CD4-positive, alpha-beta T cell treated with Interleukin-4 for 1 hour (primary cell): ENCODE results near the gene ARHGAP6.

Experiments used
- DNase-seq, 2 donors: peaks; one replicate each; pipeline ENCODE4 v3.0.0-alpha.2; 2020 to 2022

The ARHGAP6 gene

GRCh38 chrX:11421805-11422524 is 243.8 kb downstream of the ARHGAP6 start:
- DNase-seq = no peak

DNA sequence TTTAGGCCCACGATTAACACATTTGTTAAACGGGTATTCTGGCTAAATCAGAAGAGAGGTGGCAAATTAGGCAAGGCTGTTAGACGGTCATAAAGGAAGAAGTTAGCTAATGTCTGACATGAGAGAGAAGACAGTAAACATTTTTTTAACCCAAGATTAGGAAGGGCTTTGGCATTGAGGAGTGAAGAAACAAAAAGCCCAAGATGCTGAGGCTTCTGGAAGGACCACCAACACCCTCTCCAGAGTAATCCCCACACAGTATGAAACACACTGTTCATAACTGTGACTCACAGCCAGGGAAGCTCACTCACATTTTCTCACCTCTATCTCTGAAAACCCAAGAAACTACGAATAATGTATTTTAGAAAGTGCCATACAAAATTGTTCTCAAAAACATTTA is 244.9 kb downstream of the ARHGAP6 start:
- no peak for DNase-seq

DNA sequence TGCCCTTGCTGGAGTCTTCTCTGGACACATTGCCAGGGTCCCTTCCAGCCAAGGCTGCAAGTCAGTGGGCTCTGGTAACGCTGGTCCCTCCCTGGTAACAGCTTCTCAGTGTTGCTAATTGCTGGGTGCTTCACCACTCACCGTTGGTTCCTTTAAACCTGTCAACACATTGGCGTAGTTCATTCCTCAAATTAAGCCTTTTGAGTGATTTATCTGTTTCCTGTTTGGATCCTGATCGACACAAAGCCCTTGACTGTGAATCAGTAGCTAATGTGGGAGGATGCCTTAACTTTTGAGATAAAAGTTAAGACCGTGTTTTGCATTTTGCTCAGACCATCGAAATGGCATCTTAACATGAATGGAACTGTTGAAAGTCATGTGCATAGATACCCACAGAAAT is 246.6 kb downstream of the ARHGAP6 start:
- no peak for DNase-seq

DNA sequence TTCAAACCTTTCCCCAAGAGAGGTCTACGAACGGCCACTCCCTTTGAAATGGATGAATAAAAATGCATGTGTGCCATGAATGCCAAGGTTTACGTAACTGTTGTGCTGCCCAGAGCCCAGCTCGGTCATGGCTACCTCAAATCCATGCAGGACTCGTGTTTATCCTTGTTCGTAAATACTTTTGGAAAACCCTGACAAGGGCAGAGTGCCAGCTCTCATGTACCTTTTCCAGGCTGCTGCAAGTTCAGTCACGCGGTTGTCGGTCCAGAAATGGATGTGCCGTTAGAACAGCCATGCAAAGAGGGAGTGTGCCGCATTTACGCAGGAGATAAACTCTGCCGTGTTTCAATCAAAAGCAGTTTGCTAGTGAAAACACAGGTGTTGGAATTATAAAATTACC is 249.1 kb downstream of the ARHGAP6 start:
- no peak for DNase-seq

GRCh38 chrX:11414091-11414490 is 251.6 kb downstream of the ARHGAP6 start:
- no peak for DNase-seq

- no peak for DNase-seq
These were observed 252.8 kb downstream of the ARHGAP6 start for GRCh38 chrX:11412715-11413623.

DNA sequence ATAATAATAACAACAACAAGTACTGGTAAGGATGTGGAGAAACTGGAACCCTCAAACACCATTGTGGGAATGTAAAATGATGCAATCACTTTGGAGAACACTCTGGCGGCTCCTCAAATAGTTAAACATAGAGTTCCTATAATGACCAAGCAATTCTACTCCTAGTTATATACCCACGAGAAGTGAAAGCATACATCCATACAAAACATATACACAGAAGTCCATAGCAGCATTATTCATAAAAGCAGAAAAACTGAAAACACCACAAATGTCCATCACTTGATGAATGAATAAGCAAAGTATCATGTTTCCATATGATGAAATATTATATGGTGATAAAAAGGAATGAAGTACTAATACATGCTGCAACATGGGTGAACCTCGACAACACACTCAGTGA is 255.8 kb downstream of the ARHGAP6 start:
- DNase-seq = no peak

- no peak for DNase-seq
These were observed 256.9 kb downstream of the ARHGAP6 start for GRCh38 chrX:11408783-11409182.

DNA sequence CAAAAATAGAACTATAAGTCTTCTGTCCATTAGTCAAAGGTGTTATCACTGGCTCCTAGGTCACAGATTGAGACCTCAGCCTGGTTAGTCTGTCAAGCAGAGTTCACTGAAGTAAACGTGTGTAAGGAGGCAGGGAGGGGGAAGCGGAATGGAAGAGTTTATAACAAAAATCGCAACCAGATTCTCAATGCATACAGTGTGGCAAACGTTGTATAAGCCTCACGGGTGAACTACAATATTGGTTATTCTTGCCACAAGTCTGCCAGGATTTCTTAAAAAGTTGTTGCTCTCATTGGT is 257.7 kb downstream of the ARHGAP6 start:
- DNase-seq = no peak

DNA sequence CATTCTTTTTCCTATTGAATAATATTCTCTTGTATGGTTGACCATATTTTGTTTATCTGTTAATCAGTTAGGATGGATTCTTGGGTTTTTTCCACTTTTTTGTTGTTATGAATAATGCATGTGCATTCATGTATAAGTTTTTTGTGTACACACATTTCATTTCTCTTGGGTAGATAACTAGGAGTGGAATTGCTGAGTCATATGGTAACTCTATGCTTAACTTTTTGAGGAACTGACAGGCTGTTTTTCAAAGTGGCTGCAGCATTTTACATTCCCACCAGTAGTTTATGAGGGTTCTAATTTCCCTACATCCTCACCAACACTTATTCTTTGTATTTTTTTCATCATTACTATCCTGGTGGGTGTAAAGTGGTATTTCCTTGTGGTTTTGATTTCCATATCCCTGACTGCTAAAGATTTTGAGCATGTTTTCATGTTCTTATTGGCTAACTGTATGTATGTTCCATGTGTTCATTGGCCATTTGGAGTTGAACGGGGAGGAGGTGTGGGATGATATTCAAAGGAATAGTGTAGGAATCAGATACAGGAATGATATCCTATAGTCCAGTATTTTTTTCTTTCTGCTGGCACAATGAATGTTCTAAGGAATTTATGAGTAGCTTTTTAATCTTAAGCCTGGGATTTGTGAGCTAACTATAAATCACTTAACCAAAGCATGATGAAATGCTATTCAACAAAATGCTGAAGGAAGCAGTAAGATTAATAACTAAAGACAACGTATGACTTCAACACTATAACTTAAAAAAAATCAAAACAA is 258.2 kb downstream of the ARHGAP6 start:
- DNase-seq = no peak

DNA sequence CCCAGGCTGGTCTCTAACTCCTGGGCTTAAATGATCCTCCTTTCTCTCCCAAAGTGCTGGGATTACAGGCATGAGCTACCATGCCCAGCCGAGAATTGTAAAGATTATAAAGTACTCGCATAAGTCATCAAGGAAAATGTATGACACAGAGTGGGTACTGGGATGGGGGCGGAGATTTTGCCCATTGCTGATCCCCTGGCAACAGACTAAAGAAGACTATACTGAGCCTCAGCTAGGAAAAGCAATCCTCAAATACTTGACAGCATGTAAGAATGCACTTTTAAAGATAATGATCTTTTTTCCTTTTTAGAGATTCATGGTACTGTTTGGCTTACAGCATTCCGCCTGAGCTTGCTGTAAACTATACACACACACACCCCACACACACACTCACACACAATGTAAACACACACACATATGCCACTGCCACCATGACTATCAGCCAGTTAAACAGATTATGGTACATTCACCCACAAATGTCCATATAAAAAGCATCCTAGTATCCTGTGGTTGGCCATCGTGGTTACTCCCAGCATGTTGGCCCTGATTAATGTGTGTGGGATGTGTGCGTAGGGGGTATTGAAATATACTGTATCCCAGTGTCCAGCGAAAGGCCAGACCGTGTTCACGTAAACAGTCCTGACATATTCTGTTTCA is 259.5 kb downstream of the ARHGAP6 start:
- no peak for DNase-seq

DNA sequence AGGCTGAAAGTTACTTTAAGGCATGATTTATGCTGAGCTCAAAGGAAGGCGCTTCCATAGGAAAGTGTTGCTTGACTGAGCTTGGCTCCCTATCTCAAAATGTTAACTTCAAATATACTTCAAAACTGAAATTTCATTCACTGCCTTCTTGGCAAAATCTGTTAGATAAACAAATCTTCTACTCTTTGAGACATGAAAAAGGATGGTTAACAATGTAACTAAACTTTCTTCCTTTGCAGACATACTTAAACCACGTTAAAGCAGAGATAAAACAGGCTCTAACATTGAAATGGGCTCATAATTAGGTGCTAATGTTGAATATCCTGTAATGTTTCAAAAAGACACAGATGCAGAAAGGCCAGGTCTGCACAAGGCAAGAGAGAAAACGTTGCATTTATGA is 262.1 kb downstream of the ARHGAP6 start:
- no peak for DNase-seq

DNA sequence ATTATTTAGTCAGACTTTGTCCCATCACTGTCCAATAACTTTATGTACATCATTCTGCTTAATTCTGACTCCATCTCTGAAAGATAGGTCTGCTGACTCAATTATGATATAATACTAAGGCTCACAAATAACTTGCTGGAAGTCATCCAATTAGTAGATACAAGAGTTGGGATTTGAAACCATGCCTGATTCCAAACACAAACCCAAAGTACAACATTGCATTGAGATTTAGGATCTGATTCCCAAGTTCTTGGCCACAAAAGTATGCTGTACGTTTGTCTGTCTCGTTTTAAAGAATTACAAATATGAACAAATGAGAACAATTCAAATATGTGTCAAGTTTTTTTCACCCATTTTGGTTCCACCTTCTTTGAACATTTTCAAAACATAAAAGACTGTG is 263.8 kb downstream of the ARHGAP6 start:
- DNase-seq = no peak

DNA sequence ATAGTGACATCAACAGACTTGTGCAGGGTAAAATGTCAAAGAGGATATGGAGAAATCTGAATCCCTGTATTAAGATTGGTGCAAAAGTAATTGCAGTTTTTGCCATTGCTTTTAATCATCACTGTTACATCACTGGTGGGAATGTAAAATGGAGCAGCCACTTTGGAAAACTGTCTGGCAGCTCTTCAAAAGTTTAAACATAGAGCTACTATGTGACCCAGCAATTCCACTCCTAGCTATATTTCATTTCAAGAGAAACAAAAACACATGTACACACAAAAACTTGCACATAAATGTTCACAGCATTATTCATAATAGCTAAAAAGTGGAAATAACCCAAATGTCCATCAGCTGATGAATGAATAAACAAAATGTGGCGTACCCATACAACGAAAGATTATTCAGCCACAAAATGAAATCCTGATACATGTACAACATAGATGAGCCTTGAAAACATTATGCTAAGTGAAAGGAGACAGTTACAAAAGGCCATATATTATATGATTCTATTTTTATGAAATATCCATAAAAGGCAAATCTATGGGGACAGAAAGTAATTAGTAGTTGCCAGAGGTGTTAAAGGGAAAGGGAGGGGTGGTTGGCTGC is 266.1 kb downstream of the ARHGAP6 start:
- DNase-seq = no peak

DNA sequence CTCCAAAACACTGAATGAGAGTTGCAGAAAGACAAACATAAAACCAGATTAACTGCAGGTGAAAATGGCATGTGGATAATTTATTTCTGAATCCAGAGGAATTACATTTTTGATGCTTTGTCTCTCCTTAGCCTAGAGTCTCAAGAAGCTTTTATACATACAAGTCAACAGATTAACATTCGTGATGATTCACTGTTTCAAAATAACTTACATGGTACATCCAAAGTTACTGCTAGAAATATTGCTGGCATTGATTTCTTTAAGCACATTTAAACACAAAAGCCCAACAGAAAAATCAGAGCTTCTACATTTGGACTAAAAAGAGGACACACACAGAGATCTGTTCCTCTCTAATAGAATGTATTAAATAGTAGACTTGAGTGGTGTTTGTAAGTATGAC is 266.9 kb downstream of the ARHGAP6 start:
- no peak for DNase-seq

DNA sequence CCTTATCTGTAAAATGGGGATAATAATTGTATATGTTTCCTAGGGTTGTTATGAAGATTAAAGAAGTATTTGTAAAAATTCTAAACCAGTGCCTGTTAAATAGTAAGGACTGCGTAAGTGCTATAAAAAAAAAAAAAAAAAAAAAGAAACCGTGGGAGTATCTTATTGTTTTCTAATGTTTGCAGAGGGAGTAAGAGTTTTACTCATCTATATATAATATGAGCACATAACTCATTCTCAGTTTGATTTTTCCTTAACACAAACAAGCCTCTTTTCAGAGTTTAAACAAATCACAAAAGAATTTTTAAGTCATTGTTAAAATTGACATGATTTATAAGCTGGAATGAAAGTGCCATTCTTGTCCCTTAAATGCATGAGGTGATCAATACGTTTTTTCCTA is 267.6 kb downstream of the ARHGAP6 start:
- no peak for DNase-seq

DNA sequence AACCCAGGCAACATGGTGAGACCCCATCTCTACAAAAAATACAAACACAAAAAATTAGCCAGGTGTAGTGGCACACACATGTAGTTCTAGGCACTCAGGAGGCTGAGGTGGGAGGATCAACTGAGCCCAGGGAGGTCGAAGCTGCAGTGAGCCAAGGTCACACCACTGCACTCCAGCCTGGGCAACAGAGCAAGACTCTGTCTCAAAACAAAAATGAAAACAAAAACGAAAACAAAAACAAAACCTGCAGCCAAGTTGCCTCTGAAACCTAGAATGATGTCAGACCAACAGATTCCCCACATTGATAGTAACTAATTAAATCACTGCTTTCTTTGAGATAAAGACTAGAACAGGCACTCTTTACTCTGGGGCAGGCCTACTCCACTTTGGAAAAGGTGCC is 268.0 kb downstream of the ARHGAP6 start:
- DNase-seq = no peak

- no peak for DNase-seq
These were observed 269.9 kb downstream of the ARHGAP6 start for GRCh38 chrX:11395859-11396258.

DNA sequence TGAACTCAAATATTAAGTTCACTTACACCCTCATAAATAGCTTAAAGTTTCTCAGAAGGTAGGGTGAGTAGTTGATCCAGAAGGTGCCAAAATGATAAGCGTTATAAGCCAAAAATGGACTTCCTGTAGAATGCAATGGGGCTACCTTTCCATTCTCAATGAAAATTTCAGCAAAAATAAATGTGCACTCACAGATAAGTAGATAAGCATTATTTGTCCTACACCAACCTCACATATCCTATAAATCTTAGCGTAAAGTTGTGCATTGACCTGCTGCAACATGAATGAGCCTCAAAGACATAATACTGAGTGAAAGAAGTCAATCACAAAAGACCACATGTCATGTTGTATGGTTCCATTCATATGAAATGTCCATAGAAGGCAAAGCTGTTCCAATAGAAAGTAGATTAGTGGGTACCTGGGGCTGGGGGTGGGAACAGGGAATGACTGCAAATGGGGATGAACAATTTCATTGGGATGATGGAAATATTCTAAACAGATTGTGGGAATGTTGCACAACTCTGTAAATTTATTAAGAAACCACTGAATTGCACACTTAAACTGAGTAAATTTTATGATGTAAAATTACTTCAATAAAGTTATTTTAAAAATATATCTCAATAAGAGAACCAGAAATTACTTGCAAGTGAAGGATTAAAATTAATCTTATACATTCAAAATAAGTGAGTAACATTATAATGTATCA is 271.6 kb downstream of the ARHGAP6 start:
- no peak for DNase-seq

DNA sequence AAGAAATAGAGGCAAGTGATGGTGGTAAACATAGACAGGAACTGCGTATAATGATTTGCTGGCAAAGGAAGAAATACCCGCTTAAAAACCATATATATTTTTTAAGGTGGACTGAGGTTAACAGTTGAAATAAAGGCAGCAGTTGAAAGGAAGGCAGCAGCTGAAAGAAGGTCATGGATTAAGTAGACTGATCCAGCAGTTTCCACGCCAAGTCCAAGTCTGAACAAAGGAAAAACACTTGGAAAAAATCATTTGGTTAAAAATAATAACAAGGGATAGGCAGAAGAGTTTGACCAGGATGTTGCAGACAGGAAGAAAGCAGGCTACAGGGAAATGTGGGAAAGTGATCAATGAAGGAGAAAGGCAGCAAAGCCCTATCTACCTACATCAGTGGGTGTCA is 278.9 kb downstream of the ARHGAP6 start:
- DNase-seq = no peak

- no peak for DNase-seq
These were observed 279.7 kb downstream of the ARHGAP6 start for GRCh38 chrX:11386001-11386523.

GRCh38 chrX:11382930-11383329 is 282.8 kb downstream of the ARHGAP6 start:
- no peak for DNase-seq
